Measurements from ENCODE around the gene PDK4.
"Not testable (repeated sequence)": the region's sequence is repeated elsewhere in the genome, so short reads cannot be mapped to it uniquely, and the experiment has no call there.

The PDK4 gene

GRCh38 chr7:95596198-95597063 is at the start of gene PDK4:
Gene PDK4 (minus strand): TSS chr7:95596516. CDS start chr7:95596293, 223 bp downstream.
- no peak for DNase-seq

DNA sequence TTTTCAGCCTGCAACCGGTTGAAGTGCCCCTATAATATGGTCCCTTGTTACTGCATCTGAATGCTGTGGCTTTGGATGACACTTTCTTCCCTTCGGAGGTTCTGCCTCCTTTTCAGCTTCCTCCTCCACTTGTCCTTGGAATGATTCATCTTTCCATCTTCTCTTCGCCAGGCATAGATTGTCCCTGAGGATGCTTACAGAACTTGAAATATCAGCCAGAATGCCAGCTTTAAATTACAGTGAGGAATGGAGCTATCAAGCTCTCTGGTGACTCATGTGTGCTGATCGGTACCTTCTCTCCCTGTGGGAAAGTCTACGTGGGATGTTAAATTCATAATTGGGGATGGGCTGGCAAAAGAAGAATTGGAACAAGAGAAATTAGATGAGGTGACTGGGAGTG is 45.9 kb upstream of the PDK4 start:
- DNase-seq, result no peak

DNA sequence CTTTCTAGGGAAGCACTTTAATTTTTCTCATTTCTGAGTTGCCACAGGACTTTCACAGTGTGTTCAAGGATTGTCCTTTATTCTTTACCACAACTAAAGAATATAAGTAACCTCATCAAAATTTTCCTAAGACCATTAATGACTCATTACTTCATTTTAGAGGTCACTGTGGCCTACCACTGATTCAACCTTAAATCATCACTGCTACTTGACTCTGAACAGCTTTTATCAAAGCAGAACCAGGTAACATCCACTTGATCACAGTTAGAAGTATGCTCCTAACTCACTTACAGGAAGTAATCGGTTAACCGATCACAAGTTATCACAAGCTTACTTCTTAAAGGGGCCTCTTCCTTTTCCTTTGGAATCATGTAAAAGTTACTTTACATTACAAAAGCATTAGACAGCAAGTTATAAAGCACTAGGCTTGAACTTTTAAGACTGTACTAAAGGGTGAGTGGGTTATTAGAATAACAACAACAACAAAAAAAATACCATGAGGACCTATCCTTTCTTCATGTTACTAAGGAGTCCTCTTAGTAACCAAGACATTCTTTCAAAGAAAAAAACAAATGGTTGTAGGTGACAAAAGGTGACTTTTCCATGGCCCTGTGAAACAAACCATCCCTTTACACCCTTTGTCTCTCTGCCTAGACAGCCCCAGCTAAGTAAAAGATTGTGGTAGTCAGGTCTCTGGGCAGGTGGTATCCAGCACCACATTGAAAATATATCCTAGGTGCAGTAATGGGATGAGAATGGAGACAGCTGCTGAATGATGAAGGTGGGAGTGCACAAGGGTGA is 40.0 kb upstream of the PDK4 start:
- DNase-seq, result no peak

GRCh38 chr7:95632609-95633008 is 36.3 kb upstream of the PDK4 start:
- no peak for DNase-seq

DNA sequence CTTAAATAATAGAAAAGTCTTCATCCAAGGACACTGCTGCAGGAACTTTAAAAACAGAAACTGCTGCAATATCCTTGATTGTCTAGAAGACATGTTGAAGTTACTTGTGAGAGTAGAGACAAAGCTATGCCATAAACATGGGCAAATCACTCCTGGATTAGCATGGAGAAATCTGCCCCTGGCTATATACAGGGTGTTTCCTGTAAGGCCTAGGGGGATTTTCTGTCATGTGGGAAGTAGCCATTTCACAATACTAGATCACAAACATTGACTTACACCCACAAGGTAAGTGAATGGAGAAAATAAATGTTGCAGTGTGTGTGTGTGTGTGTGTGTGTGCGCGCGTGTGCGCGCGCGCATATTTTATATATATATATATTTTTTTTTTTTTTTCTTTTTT is 35.2 kb upstream of the PDK4 start:
- DNase-seq, result no peak

DNA sequence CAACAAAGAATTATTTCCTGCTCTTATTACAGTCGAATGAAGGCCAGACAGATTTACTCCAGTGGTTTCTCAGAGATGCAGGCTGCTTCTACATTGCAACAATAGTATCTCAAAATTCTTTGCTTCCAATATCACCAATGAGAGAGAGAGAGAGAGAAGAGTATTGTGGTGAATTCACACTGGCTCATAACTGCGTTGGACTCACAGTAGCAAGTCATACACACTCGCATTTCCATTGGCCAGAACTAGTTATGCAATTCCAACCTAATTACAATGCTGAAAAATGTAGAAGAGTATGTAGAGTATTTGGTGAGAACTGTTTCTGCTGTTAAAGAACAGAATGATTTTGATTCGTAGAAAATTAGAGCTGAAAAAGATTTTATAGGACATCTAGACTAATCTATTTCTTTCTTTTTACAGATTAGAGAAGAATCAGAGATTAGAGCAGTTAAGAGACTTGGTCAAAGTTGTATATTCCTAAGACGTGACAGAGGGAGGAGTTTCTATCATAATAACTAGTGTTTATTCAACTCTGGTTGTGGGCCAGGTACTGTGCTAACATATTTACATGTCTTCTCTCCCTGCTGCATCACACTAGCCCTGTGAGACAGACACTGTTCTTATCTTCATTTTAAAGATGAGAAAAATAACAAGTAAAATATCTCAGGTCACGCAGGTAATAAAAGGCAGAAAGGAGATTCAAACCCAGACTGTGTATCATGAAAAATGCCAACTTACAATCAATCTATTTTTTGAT is 34.6 kb upstream of the PDK4 start:
- DNase-seq, result no peak

- DNase-seq, result no peak
Measured at GRCh38 chr7:95628831-95629439, 32.6 kb upstream of the PDK4 start.

DNA sequence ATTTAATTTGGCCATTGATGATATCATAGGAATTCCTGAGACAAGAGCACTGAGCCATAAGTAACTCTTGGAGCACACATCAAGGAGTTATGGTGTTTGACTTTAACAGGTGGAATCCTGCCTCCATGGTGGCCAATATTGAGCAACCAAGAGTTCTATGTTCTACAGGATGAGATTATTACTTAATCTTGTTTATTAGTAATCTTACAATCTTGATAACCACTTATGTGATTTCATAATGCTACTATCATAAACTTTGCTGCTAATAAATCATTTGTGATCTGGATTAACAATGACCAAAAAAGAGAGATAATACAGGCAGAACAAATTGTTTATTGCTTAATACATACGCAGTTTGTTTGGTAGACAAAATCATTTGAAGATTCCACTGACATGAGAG is 27.5 kb upstream of the PDK4 start:
- no peak for DNase-seq

DNA sequence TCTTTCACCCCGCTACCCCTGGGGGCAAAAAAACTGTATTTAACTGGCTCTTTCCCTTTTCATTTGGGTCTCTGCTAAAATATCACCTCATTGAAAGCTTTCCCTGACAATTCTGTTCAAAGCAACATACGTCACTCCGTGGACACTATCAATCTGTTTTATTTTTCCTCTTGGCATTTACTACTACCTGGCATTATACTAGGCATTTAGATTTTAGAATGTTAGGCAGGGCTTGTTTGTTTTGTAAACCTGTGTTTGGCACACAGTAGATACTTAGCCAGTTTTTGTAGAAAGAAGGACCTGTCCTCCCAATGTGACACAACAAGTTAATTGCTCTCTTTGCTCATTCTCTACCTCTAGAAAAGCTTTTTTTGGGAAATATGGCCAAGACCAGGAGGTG is 26.5 kb upstream of the PDK4 start:
- DNase-seq, result no peak

GRCh38 chr7:95622001-95622549 is 25.8 kb upstream of the PDK4 start:
- no peak for DNase-seq

GRCh38 chr7:95621404-95621803 is 25.1 kb upstream of the PDK4 start:
- no peak for DNase-seq

DNA sequence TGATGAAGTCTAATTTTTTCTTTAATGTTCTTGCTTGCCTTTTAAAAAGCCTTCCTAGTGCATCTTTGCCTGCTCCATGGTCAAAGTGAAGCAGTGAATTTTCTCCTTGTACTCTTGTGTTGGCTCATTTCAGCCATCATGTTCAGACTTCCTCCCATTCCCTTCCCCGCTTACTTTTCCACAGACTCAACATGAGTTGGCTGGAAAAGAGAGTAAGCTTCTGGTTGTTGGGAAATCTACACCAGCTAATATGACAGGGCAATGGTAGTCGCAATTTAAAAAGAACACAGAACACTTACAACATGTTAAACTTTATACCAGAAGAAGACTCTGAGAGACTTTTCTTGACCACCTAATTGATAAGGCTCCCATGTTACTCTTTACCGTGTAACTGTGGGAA is 24.3 kb upstream of the PDK4 start:
- no peak for DNase-seq

GRCh38 chr7:95619921-95620320 is 23.6 kb upstream of the PDK4 start:
- DNase-seq, result no peak

DNA sequence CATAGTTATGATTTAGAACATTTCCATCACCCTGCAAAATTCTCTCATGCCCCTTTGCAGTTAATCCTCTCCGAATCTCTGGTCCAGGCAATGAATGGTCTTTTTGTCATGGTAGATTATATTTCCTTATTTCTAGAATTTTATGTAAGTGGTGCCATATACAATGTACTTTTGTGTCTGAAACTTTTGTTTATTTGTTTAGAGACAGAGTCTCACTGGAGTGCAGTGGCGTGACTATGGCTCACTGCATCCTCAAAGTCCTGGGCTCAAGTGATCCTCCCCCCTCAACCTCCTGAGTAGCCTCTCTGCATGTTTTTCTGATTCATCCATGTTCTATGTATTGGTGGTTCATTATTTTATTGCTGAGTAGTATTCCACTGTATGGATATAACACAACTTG is 23.2 kb upstream of the PDK4 start:
- DNase-seq, result no peak

- DNase-seq, result no peak
Measured at GRCh38 chr7:95614442-95614940, 18.2 kb upstream of the PDK4 start.

DNA sequence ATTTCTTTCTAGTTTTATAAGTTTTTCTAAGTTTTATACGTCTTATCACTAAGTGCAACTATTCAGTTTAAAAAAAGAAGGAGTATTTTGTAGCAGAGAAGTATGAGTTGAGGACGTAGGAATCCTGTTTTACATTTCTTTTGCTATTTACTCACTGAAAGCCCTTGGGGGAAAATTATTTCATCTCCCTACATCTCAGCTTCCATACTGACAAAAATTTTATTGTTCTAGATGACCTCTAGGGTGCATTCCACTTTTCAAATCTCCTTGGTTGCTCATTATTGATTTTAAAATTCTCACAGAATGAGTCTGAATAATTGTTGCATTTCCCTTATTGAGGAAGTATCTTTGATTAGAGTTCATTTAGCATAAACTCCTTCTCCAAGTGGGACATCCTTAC is 14.9 kb upstream of the PDK4 start:
- DNase-seq, result no peak

- no peak for DNase-seq
Measured at GRCh38 chr7:95609277-95609971, 13.1 kb upstream of the PDK4 start.

DNA sequence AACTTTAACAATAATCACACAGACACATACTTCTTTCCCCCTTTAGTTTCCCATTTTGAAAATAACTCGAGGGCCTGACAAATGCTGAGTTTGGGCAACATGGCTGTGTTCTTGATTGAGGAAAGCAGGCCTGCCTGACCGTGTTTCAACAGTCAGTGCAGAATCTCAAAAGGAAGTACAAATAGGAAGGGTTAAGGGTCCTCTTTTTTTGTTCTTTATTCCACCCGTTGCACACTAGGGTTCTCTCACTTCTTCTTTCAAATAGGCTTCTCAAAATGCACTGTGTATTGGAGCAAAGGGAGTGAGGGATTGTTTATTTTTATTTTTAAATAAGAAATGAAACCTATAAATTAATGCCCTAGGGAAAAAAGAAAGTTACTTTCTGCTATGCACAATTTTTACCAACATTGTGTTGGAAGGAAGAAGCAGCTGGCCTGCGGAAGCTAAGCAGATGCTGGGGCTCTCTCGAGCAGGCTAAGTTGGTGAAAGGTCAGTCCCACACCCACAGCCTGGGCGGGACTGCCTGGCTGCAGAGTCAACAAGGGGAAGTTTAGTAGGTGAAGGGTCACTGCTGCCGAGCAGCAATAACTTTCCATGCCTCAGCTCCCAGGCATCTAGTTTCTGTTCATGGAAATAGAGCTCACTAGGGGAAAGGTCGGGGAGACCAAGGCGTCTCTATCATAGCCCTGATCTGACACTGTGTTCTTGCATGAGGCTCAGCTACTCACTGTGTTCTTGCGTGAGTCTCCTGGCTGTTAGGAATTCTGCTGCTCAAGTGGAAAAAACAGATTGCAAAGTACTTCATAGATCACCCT is 12.2 kb upstream of the PDK4 start:
- no peak for DNase-seq

- DNase-seq, result no peak
Measured at GRCh38 chr7:95607561-95607960, 11.2 kb upstream of the PDK4 start.

DNA sequence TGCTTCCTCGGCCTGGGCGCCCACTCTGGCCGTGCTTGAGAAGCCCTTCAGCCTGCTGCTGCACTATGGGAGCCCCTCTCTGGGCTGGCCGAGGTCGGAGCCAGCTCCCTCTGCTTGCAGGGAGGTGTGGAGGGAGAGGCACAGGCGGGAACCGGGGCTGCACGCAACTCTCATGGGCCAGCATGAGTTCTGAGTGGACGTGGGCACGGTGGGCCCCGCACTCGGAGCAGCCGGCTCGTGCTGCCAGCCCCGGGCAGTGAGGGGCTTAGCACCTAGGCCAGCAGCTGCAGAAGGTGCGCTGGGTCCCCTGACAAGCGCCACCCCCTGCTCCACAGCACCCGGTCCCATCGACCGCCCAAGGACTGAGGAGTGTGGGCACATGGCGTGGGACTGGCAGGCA is 9.0 kb upstream of the PDK4 start:
- no peak for DNase-seq

DNA sequence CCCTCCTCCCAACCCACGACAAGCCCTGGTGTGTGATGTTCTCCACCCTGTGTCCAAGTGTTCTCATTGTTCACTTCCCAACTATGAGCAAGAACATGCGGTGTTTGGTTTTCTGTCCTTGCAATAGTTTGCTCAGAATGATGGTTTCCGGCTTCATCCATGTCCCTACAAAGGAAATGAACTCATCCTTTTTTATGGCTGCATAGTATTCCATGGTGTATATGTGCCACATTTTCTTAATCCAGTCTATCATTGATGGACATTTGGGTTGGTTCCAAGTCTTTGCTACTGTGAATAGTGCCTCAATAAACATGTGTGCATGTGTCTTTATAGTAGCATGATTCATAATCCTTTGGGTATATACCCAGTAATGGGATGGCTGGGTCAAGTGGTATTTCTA is 8.5 kb upstream of the PDK4 start:
- DNase-seq, result not testable (repeated sequence)

Data from CD4-positive, alpha-beta T cell treated with Interleukin-17A for 1 hour (primary cell).